GM18507 (cell line): Measurements from ENCODE around the gene POLK.
"Not testable (repeated sequence)": the region's sequence is repeated elsewhere in the genome, so short reads cannot be mapped to it uniquely, and the experiment has no call there.

Experiments
- DNase-seq: peaks from one replicate; pipeline ENCODE4 v3.0.0; 2011; ENCODE audit warnings: low read depth; ENCODE audit not compliant: insufficient read length; ENCODE audit errors: extremely low spot score
- FAIRE-seq: peaks from 2 replicates; lab custom pipeline; 2011; peaks lifted over from hg19 to GRCh38; lab: Jason Lieb, UNC

POLK gene

GRCh38 chr5:75536694-75537360 lies 25.1 kb downstream of the POLK start:
- DNase-seq: no peak
- FAIRE-seq: no peak

DNA sequence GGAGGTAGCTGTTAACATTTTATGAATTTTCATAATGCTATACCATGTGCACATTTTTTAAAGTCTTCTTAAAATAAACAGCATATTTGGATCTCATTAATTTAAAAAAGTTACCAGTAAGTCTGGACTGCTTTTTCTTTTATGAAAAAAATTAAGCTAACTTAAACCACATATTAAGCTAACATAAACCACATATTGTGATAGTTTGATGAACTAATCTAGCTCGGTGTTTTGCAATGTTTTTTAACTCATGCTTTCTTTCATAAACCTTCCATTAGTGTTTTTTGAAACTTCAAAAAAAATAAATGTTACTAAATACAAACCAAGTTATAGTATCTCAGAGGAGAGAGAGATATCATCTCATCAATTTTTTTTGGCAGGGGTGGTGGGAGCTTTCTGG lies 26.5 kb downstream of the POLK start:
- DNase-seq (no peak), FAIRE-seq (no peak)

DNA sequence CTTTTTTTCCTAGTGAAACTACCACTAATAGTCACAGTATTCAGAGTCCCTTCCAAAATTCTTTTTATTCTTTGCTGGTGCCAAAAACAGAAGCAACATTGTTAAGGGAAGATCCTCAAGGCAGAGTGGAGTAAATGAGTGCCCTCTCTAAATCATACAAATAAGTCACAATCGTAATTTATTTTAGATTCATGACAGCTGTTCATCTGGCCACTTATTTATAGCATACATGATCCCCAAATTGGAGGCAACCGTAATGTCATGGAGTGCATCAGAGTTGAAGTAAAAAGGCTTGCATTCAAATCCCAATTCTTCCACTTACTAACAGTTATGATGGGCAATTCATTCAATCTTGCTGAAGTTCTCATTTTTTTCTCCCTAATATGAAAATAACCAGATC lies 33.4 kb downstream of the POLK start:
- no peak for FAIRE-seq
- no peak for DNase-seq

- no peak for FAIRE-seq
- DNase-seq: no peak
These were observed 35.1 kb downstream of the POLK start for GRCh38 chr5:75546830-75547229.

- DNase-seq: no peak
- no peak for FAIRE-seq
These were observed 36.1 kb downstream of the POLK start for GRCh38 chr5:75547812-75548211.

DNA sequence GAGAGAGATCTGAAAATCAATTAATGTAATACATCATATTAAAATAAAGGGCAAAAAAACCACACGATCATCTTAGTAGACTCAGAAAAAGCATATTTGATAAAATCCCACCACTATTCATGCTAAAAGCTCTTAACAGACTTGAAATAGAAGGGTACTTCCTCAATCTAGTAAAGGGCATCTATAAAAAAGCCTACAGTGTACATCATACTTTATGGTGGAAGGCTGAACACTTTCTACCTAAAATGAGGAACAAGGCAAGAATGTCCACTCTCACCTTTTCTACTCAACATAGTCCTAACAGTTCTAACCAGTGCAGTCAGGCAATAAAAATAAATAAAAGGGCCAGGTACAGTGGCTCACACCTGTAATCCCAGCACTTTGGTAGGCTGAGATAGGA lies 38.9 kb downstream of the POLK start:
- DNase-seq (no peak), FAIRE-seq (no peak)

DNA sequence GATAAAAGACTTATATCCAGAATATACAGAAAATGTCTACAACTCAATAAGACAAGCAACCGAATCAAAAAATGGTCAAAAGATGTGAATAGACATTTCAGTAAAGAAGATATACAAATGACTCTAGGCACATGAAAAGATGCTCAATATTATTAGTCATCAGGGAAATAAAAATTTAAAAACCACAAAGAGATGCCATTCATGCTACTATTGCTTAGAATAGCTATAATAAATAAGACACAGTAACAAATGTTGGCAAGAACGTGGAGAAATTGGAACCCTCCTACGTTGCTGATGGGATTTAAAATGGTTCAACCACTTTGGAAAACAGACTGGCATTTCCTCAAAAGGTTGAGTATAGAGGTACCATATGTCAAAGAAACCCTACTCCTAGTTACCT lies 39.8 kb downstream of the POLK start:
- DNase-seq: no peak
- FAIRE-seq: no peak

DNA sequence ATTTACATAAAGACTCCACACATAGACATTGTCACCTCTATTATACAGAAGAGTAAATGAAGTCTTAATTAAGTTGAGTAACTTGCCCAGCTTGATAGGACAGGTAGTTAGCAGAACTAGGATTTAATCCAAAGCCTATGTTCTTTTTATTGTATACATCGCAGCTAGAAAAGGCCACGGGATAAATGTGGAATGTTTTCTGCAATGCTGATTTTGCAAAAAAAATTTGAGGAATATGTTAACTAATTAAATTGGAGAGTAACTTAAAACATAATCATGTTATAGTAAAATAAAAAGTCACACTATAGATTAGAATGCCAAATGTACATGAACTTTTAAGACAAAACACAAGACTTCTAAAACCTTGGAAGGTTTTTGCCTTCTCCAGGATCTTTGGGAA lies 41.1 kb downstream of the POLK start:
- FAIRE-seq (peak; percentile 56), DNase-seq (no peak)

DNA sequence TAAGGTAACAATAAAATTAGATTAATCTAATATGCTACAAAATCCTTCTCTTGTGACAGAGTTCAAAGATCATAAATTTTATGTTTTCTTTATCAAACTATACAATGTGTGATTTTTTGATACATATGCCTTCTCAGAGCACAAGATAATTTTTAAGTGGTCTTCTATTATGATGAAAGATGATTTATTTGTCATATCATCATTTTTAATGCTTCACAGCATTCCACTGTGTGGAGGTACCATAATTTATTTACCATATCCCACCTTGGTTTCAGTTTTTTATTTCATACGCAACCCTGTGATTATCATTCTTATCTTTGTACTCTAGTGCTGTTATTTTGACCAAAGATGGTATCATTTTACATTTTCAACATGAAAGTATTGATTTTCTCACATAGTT lies 41.7 kb downstream of the POLK start:
- DNase-seq (no peak), FAIRE-seq (no peak)

DNA sequence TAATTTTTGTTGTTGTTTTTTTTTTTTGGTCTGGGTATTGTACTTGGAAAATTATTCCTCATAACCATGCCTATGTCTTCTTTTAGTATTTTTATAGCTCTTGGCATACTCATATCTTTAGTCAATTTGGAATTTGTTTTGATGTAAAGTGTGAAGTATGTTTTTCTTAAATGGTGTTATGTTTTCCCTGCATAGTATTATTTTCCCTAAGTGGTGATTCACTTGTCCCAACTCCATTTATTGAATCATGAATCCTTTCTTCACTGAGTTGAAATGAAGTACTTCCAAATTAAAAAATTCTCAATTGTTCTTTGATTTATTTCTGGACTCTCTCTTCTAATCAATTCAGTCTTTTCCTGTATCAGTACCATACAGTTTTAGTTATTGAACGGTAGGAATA lies 46.5 kb downstream of the POLK start:
- no peak for DNase-seq
- no peak for FAIRE-seq

- no peak for FAIRE-seq
- DNase-seq: no peak
These were observed 47.4 kb downstream of the POLK start for GRCh38 chr5:75558981-75559632.

GRCh38 chr5:75560655-75561054 lies 49.0 kb downstream of the POLK start:
- FAIRE-seq, DNase-seq: not testable (repeated sequence)

DNA sequence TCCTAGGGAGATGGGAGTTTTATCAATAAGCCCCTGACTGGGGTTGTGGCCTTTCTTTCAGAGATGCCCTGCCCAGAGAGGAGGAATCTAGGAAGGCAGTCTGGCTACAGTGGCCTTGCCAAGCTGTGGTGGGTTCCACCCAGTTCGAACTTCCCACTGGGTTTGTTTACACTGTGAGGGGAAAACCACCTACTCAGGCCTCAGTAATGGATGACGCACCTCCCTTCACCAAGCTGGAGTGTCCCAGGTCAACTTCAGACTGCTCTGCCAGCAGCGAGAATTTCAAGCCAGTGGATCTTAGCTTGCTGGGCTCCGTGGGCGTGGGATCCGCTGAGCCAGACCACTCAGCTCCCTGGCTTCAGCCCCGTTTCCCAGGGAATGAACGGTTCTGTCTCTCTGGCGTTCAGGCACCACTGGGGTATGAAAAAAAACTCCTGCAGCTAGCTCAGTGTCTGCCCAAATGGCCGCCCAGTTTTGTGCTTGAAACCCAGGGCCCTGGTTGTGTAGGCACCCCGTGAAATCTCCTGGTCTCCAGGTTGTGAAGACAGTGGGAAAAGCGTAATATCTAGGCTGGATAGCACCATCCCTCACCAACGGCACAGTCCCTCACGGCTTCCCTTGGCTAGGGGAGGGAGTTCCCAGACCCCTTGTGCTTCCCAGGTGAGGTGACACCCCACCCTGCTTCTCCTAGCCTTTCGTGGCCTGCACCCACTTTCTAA lies 54.5 kb downstream of the POLK start:
- not testable (repeated sequence) for DNase-seq
- FAIRE-seq: peak; percentile 39

- DNase-seq: peak; percentile 44
- peak; percentile 78 for FAIRE-seq
These were observed 55.1 kb downstream of the POLK start for GRCh38 chr5:75566710-75567309.

DNA sequence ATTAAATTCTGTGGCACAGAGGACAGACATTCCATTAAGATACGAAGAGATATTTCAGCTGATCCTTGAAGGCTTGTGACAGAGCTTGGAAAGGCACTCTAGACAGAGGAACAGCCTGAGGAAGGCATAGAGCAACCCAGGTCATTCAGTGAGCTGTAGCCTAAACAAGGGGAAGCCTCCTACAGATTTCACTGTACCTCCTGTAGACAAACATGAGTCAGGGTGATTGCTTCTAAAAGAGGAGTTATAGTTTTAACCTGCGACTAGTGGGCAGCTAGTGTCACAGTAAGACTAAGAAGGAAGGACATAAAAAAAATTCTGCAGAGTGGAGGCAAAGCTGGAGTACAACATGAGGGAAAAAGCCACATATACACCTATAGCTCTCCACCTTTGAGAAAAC lies 56.0 kb downstream of the POLK start:
- DNase-seq (no peak), FAIRE-seq (peak; percentile 68)

GRCh38 chr5:75568202-75568601 lies 56.5 kb downstream of the POLK start:
- DNase-seq: no peak
- peak; percentile 31 for FAIRE-seq

DNA sequence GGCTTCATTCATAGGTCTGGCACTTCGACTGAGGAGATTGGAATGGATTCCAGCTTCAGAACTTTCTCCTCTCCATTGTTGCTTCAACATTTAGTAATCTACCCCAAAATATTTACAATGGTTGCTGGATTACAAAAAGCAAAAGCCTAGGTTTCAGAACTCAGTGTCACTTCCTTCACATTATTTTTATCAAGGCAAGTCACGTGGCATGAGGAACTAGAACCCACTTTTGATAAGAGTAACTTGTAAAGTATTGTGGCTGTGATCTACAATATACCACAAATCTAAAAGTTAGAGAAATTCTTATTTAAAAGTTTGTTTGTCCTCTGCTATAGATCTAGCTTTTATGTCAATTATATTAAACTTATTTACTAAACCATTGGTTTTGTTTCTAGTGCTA lies 59.9 kb downstream of the POLK start:
- DNase-seq (no peak), FAIRE-seq (peak; percentile 73)

DNA sequence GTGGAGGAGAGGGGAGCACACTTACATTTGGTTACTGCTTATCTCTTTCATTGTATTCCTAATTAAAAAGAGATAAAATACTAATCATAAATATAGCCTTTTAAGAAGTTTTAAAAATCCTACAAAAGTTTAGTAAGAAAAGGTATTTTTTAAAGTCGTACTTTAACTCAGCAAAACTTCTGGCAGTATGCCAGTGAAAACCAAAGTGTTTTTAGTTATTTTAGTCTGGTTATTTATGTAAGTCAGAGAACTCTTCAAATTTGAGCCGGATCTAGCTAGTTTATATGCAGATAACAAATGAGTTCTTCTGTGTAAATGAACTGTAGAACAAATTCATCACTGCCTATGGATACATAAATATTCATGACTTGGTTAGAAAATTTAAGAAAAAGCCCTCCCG lies 63.1 kb downstream of the POLK start:
- DNase-seq (no peak), FAIRE-seq (no peak)

DNA sequence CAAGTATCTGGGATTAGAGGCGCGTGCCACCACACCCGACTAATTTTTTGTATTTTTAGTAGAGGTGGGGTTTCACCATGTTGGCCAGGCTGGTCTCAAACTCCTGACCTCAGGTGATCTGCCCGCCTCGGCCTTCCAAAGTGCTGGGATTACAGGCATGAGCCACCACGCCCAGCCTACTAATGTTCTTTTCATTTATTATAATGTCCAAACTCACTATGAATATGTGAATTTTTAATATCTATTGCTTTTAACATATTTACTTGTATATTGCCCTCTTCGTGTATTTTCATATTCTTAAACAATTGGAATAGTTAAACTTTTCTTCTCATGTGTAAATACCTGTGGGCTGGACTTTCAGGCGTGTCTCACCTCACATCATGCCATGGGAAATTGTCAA lies 66.6 kb downstream of the POLK start:
- not testable (repeated sequence) for FAIRE-seq, DNase-seq

- DNase-seq (no peak), FAIRE-seq (no peak)
These were observed 73.0 kb downstream of the POLK start for GRCh38 chr5:75584641-75585040.
